Ectodermal cell (in vitro differentiated cells): ENCODE measurements around the gene ZFYVE21.
A peak's percentile ranks its signal among the peaks of the same experiment; 100 is the strongest.

Source experiments
- H3K27ac ChIP-seq: 2 replicates; pipeline ENCODE4 v1.7.0; 2013; ENCODE audit warnings: mild to moderate bottlenecking, low read depth, low read length; ENCODE audit not compliant: insufficient read depth, poor library complexity, severe bottlenecking
- H3K27me3 ChIP-seq: 2 replicates; pipeline ENCODE4 v1.7.0; 2013; ENCODE audit warnings: mild to moderate bottlenecking, low read length; ENCODE audit not compliant: insufficient read depth, control insufficient read depth, poor library complexity, severe bottlenecking
- H3K36me3 ChIP-seq: one replicate; pipeline ENCODE4 v1.7.0; 2013; ENCODE audit warnings: low read length; ENCODE audit not compliant: control insufficient read depth, insufficient read depth
- H3K4me1 ChIP-seq: one replicate; pipeline ENCODE4 v1.7.0; 2013; ENCODE audit warnings: low read length; ENCODE audit not compliant: control insufficient read depth, insufficient read depth
- H3K4me3 ChIP-seq: 2 replicates; pipeline ENCODE4 v1.7.0; 2013; ENCODE audit warnings: low read depth, low read length, control low read depth; ENCODE audit not compliant: insufficient read depth
- H3K9me3 ChIP-seq: 2 replicates; pipeline ENCODE4 v1.7.0; 2013; ENCODE audit warnings: mild to moderate bottlenecking, low read length, moderate library complexity; ENCODE audit not compliant: control insufficient read depth
- whole genome bisulfite sequencing, 2 experiments: methylation state at CpG; one replicate each; pipeline ENCODE4 v1.1.7; 2013; ENCODE audit warnings: missing lambda C conversion rate in 2 of 2; 5-methylcytosine and 5-hydroxymethylcytosine counted together

ZFYVE21 gene

GRCh38 chr14:103698380-103699260 is 17.0 kb upstream of the ZFYVE21 start:
- Histone ChIP-seq H3K27ac (peak overlapping the region; percentile 36), H3K4me3 (no peak overlapping the region), H3K4me1 (peaks cover 3% of the 10 kb centered on the region), H3K27me3 (no peaks in the 10 kb centered on the region), H3K9me3 (no peaks in the 10 kb centered on the region), H3K36me3 (peaks cover 29% of the 10 kb centered on the region)
- WGBS, 2 experiments, result 94% methylated on average over 33 of the region's 33 CpGs

GRCh38 chr14:103699261-103699661 is 16.3 kb upstream of the ZFYVE21 start:
- H3K4me1 ChIP-seq, result peaks cover 3% of the 10 kb centered on the region
- H3K36me3 ChIP-seq, result peaks cover 32% of the 10 kb centered on the region
- 94% methylated on average over 17 of the region's 17 CpGs for WGBS, 2 experiments
- H3K27ac ChIP-seq, result no peak overlapping the region
- no peaks in the 10 kb centered on the region for H3K9me3 ChIP-seq
- H3K27me3 ChIP-seq, result no peaks in the 10 kb centered on the region
- no peak overlapping the region for H3K4me3 ChIP-seq

- Histone ChIP-seq H3K27ac (no peak overlapping the region), H3K27me3 (no peaks in the 10 kb centered on the region), H3K4me3 (no peak overlapping the region), H3K9me3 (no peaks in the 10 kb centered on the region), H3K36me3 (peaks cover 32% of the 10 kb centered on the region), H3K4me1 (peaks cover 3% of the 10 kb centered on the region)
- WGBS, 2 experiments, result 94% methylated on average over 25 of the region's 25 CpGs
Measured at GRCh38 chr14:103699901-103700752, 15.5 kb upstream of the ZFYVE21 start.

DNA sequence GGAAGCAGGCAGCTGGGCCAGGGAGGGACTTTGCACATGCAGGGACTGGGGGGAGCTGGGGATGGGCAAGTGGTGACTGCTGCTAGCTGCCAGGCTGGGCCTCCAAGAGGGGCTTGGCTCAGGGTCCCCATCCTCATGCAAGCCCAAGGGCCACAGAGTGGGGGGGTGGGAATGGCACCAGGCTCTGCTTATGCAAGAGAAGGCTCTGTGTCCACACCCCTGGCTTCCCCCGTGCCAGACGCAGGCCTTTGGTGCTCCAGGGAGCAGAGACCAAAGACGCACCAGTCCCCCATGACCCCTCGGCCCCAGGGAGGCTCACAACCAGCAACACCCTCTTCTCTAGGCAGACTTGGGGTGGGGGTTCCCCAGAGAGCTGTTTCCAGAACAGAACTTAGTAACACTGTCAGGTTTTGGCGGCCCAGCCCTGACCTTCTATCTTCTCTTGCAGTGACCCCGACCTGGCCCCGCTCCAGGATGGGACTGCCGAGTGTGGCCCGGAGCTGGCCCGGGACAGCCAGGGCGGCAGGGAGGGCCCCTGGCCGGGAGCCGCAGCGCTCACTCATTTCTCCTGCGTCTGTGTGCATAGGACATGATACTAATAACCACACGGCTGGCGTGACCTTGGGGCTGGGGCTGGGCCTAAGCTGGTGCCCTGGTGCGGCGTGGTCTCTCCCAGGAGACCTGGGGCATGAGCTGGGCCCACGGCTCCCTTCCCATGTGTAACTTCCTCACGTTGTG is 14.7 kb upstream of the ZFYVE21 start:
- no peak overlapping the region for H3K4me3 ChIP-seq
- no peak overlapping the region for H3K27ac ChIP-seq
- H3K4me1 ChIP-seq, result peaks cover 3% of the 10 kb centered on the region
- H3K27me3 ChIP-seq, result no peaks in the 10 kb centered on the region
- H3K36me3 ChIP-seq, result peaks cover 33% of the 10 kb centered on the region
- WGBS, 2 experiments, result 95 to 97% methylated on average over 20 of the region's 21 CpGs
- no peaks in the 10 kb centered on the region for H3K9me3 ChIP-seq

DNA sequence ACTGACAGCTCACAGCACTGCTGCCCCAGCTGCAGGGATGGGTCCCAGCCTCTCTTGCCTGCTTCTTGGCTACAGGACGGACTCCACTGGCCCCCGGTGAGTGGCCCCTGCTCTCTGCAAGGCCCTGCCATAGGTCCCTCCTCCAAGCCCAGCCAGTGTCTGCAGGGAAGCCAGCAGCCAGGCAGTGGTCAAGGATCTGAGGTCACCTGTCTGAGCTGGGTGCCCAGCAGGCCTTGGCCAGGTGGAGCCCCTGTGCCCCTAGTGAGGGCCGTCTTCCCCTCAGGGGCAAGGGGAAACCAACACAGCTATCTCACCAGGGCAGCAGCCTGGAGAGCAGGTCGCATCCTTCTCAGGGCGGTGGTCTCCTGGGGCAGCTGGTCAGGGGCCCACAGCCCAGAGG is 13.5 kb upstream of the ZFYVE21 start:
- 95 to 96% methylated on average over 5 of the region's 5 CpGs for WGBS, 2 experiments
- H3K27me3 ChIP-seq, result no peaks in the 10 kb centered on the region
- peaks cover 35% of the 10 kb centered on the region for H3K36me3 ChIP-seq
- no peak overlapping the region for H3K4me3 ChIP-seq
- no peaks in the 10 kb centered on the region for H3K9me3 ChIP-seq
- H3K27ac ChIP-seq, result no peak overlapping the region
- H3K4me1 ChIP-seq, result no peaks in the 10 kb centered on the region

- no peaks in the 10 kb centered on the region for H3K27me3 ChIP-seq
- WGBS, 2 experiments, result 95 to 96% methylated on average over 29 of the region's 29 CpGs
- H3K4me3 ChIP-seq, result no peak overlapping the region
- no peaks in the 10 kb centered on the region for H3K4me1 ChIP-seq
- no peaks in the 10 kb centered on the region for H3K9me3 ChIP-seq
- peaks cover 36% of the 10 kb centered on the region for H3K36me3 ChIP-seq
- no peak overlapping the region for H3K27ac ChIP-seq
Measured at GRCh38 chr14:103702497-103703432, 12.8 kb upstream of the ZFYVE21 start.

DNA sequence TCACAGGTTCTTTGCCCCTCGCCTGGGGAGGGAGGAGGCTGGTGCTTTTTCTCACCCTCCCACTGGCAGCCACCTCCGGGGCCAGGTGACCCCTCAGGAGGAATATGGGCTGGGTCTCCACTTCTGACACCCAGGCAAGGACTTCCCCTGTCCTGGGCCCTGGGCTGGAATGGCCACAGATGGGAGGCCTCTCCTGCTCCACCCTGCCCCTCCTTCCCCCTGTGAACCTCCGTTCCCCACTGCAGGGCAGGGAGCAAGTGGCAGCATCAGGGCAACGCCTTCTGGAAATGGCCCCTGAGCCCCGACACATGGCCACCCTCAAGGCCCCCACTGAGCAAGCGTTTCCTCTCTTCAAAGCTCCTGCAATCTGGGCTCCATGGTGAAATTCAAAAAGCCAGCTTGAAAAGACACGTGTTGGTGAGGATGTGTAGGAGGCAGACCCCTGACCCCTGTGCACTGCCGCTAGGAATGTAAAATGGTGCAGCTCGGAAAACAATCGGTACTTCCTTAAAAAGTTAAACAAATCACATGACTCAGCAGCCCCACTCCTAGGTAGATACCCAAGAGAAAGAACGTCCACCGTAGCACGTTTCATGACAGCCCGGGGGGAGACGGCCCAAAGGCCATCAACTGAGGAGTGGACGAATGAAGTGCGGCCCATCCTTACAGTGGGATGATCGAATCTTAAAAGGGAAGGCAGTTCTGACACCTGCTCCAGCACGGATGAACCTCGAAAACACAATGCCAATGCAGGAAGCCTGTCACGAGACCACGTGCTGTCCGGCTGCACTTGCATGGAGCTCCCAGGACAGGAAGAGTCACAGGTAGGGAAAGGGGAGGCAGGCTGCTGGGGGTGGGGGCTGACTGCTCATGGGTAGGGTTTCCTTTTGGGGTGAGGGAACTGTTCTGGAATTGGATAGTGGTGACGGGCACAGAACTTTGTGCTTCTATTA is 11.9 kb upstream of the ZFYVE21 start:
- Histone ChIP-seq H3K9me3 (no peaks in the 10 kb centered on the region), H3K4me1 (no peaks in the 10 kb centered on the region), H3K4me3 (no peak overlapping the region), H3K36me3 (peaks cover 36% of the 10 kb centered on the region), H3K27ac (no peak overlapping the region), H3K27me3 (no peaks in the 10 kb centered on the region)
- 91 to 94% methylated on average over 23 to 24 of the region's 24 CpGs for WGBS, 2 experiments

DNA sequence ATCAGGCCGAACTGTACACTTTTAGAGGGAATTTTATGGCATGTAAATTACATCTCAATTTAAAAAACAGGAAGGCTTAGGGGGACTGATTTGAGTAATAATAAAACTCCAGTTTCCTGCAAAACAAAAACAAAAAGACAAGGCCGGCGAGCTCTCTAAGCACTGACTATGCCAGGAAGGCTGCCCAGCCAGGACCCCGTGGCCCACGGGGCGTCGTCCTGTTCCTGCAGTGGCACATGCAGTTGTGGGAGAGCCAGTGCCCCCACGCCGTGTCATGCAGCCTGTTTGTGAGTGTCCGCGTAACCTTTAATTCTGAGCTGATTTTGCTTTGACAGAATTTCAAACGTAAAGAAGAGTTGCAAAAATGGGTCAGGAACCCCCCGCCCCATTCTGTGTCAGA is 10.9 kb upstream of the ZFYVE21 start:
- H3K4me1 ChIP-seq, result no peaks in the 10 kb centered on the region
- H3K27ac ChIP-seq, result no peak overlapping the region
- no peak overlapping the region for H3K4me3 ChIP-seq
- H3K9me3 ChIP-seq, result no peaks in the 10 kb centered on the region
- 94 to 98% methylated on average over 13 of the region's 13 CpGs for WGBS, 2 experiments
- H3K36me3 ChIP-seq, result peaks cover 40% of the 10 kb centered on the region
- no peaks in the 10 kb centered on the region for H3K27me3 ChIP-seq
